ENCODE data around the gene GXYLT2. TPM values are rescaled to one million over a fixed set of nuclear protein-coding genes. Genes with fewer than 3 reads are reported as not detected.

GXYLT2 gene
- total and polyA plus RNA-seq, 10 of the 15 experiments (the other 5 are each of a cell fraction or from before 2014, with no cell fraction given): 0.27 to 2.6 (median 0.78) TPM

- H3K9ac ChIP-seq (ENCODE audit: control insufficient read depth, insufficient read depth, low read length): no peak overlapping the region
- WGBS (ENCODE audit: insufficient coverage, insufficient replicate concordance, low lambda C conversion rate, missing lambda C conversion rate): 18% methylated on average over 4 of the region's 4 CpGs
- no peaks in the 10 kb centered on the region for H3K79me2 ChIP-seq (ENCODE audit: control insufficient read depth, insufficient read depth, low read length)
- in situ Hi-C loops (cut with MboI) (no loop called here), intact Hi-C loops (cut with micrococcal nuclease; ENCODE audit: unreplicated experiment) (no loop called here)
- H4K20me1 ChIP-seq (ENCODE audit: control insufficient read depth, insufficient read depth): no peaks in the 10 kb centered on the region
- SMC1A ChIA-PET (ENCODE audit: uncharacterized antibody, unreplicated experiment): interaction anchor here (1.0 to 1.3 kb wide), 2 partner anchors 37 to 95 kb away, joined by 3 to 4 read pairs; no protein-coding TSS in a partner anchor
- TF ChIP-seq KAT2A (conservative IDR thresholded peaks at IDR 0.05; ENCODE audit: control insufficient read depth, low read depth, low read length): no peak
- TF ChIP-seq ZNF622 (IDR thresholded peaks at IDR 0.05): no peak
- no peak for TF ChIP-seq BACH1 (IDR thresholded peaks at IDR 0.05; ENCODE audit: borderline replicate concordance)
- no peak for TF ChIP-seq FOXK2 (IDR thresholded peaks at IDR 0.05)
- TF ChIP-seq CBX5 (IDR thresholded peaks at IDR 0.05; ENCODE audit: low read depth): no peak
- no peak for TF ChIP-seq EP300 (IDR thresholded peaks at IDR 0.05; ENCODE audit: borderline replicate concordance in 1 of 2, control insufficient read depth in 1 of 2, low read depth in 2 of 2, low read length in 2 of 2)
- TF ChIP-seq CBFB (IDR thresholded peaks at IDR 0.05; ENCODE audit: low read depth): no peak
- no peak for TF ChIP-seq ESRRA (IDR thresholded peaks at IDR 0.05; ENCODE audit: low read length)
- no peak for TF ChIP-seq SMC3 (IDR thresholded peaks at IDR 0.05; ENCODE audit: borderline replicate concordance, low read length)
- TF ChIP-seq ATF7 (IDR thresholded peaks at IDR 0.05; ENCODE audit: low read depth): no peak
- TF ChIP-seq NBN (IDR thresholded peaks at IDR 0.05): no peak
- TF ChIP-seq PKNOX1 (IDR thresholded peaks at IDR 0.05): no peak
- CTCF ChIA-PET: no interaction called here
- H3K4me2 ChIP-seq (ENCODE audit: control insufficient read depth, insufficient read depth): no peak overlapping the region
- BruUV-seq (replicated peaks): no TSS peak
- POLR2A ChIA-PET: no interaction called here
- no peaks in the 10 kb centered on the region for H3K9me3 ChIP-seq (replicated peaks; ENCODE audit: control insufficient read depth, insufficient read depth, low read length)
- RAD21 ChIA-PET (ENCODE audit: unreplicated experiment): interaction anchor here (1.2 kb wide), 1 partner anchor 21 kb away, joined by 3 read pairs; no protein-coding TSS in a partner anchor
- no peaks in the 10 kb centered on the region for H3K27me3 ChIP-seq (replicated peaks in 1 of 2; ENCODE audit: control insufficient read depth in 2 of 2, insufficient read depth in 2 of 2, low read length in 1 of 2)
- peaks cover 7% of the 10 kb centered on the region for H3K4me1 ChIP-seq (ENCODE audit: control insufficient read depth, insufficient read depth, low read length)
- H2AFZ ChIP-seq (ENCODE audit: control insufficient read depth, low read depth, low read length): no peak overlapping the region
- DNase-seq (ENCODE audit: low read depth, low spot score): no peak
- H3K36me3 ChIP-seq (ENCODE audit: control insufficient read depth in 2 of 2, insufficient read depth in 2 of 2, low read length in 1 of 2): no peaks in the 10 kb centered on the region
- no peak for ATAC-seq
- H3K27ac ChIP-seq (ENCODE audit: control insufficient read depth, insufficient read depth): no peak overlapping the region
- H3K4me3 ChIP-seq: no peak overlapping the region
- no peak for FAIRE-seq
Measured at GRCh38 chr3:72961752-72962151, 73.9 kb downstream of the GXYLT2 start.

Data from GM12878 (cell line).